GM21526 (cell line): Measurements from ENCODE around the gene PIK3CG.
"Not testable (repeated sequence)": the region's sequence is repeated elsewhere in the genome, so short reads cannot be mapped to it uniquely, and the experiment has no call there.

Source experiments
- ATAC-seq: cut with Tn5 transposase; IDR thresholded peaks from one replicate; pipeline ENCODE4 v1.9.1; 2021; ENCODE audit warnings: moderate library complexity; ENCODE audit not compliant: unreplicated experiment, low FRiP score

PIK3CG gene

DNA sequence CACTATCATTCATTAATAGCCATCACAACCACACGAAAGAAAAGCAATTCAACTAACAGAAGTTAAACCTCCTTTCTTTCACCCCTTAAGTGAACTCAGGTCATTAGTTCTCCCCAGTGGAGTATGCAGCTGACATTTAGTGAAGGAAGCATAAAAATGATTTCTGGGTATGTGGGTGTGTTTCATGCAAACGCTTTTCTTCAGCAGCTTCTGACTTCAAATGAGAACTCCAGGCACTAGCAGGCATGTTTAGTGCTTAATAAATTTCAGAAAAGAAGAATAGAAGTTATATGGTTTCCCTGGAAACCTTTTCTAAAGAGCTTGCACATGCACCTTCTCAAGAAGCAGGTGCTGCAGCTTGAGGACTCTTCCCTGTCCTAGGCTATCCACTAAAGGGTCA lies 62.5 kb downstream of the PIK3CG start:
- no peak for ATAC-seq

DNA sequence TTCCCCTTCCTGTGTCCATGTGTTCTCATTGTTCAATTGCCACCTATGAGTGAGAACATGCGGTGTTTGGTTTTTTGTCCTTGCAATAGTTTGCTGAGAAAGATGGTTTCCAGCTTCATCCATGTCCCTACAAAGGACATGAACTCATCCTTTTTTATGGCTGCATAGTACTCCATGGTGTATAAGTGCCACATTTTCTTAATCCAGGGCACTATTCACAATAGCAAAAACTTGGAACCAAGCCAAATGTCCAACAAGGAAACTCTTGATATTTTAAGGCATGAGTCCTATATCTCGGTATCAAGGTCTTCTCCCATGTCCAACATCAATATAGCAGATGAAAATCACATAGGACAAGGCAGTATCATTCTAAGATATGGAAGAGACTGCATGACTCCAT lies 64.5 kb downstream of the PIK3CG start:
- ATAC-seq = not testable (repeated sequence)

DNA sequence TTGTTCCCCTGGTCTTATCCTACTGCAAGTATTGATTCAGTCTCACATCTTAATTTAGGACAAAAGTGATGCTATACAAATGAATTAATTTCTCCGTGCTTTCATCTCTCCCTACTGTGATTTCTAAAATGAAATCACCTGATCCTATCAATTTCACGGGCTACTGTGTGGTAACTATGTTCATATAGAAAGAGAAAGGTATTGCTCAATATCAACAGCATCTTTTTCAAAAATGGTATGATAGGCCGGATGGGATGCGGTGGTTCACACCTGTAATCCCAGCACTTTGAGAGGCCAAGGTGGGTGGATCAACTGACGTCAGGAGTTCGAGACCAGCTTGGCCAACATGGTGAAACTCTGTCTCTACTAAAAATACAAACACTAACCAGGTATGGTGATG lies 71.2 kb downstream of the PIK3CG start:
- ATAC-seq = no peak

DNA sequence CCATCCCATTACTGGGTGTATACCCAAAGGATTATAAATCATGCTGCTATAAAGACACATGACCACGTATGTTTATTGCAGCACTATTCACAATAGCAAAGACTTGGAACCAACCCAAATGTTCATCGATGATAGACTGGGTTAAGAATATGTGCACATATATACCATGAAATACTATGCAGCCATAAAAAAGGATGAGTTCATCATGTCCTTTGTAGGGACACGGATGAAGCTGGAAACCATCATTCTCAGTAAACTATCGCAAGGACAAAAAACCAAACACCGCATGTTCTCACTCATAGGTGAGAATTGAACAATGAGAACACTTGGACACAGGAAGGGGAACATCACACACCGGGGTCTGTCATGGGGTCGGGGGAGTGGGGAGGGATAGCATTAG lies 73.0 kb downstream of the PIK3CG start:
- not testable (repeated sequence) for ATAC-seq

DNA sequence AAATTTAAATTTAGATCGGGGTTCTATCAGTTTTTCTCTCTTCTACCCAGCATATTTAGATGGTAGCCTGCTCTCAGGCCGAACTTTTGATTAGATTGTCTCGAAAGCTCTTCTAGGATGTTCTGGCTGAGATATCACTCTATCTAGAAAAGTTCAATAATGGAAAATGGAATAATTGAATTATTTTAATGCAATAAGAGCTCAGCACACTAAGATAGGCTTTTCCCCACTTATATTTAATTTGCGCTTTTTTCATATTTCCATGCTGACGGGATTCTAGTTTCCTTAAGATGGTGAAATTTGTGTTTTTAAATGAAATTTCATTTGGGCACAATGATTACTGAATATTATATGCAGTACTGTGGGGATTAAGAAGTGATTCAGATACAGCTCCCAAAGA lies 73.7 kb downstream of the PIK3CG start:
- no peak for ATAC-seq

DNA sequence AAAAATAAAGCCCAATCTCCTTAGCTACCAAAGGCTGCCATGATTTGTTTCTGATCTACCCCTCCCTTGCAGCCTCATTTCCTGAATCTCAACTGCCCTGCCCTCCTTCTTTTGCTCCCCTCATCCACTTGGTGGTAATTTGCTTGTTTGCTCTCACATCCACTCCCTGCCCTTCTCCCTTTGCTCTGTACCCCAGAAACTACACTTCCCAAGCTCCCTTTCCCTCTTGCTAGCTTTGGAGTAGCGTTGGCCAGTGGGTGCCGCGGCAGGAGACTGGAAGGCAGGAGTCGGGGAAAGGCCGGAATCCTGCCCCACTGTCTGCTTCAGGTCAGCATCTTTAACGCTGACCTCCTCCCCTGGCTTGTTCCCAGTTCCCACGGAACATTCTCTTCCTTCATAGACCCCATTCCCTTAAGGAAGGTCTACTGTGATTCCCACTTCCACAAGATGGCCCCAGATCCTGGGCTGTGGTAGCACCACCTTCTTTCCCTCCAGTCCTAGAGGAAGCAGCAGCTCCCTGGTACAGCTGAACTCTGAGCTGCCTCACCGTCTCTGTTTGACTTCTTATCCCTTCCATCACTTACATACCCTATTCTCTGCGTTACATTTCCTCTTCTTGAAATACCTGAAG lies 79.1 kb downstream of the PIK3CG start:
- ATAC-seq = no peak

DNA sequence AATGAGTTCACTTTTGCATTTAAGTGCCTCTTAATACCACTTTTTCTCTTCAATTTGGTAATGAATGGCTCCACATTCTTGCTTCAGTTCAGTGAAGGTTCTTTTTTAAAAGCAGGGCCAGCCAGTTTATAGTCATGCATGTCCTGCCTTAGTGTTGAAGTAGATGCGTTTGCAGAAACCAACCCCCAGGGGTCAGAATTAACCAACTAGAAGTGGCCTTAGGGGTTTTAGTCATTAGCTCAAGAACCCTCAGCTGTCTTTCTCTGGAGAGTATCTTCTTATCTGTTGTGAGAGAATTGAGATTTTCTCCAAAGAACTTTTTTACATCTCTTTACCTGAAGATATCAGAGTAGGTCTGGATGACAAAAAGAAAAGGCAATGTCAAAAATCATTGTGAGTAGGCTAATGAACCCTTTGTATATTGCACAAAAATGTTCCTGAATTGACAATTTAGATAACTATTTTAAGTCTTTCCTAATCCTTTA lies 82.2 kb downstream of the PIK3CG start:
- ATAC-seq = no peak

DNA sequence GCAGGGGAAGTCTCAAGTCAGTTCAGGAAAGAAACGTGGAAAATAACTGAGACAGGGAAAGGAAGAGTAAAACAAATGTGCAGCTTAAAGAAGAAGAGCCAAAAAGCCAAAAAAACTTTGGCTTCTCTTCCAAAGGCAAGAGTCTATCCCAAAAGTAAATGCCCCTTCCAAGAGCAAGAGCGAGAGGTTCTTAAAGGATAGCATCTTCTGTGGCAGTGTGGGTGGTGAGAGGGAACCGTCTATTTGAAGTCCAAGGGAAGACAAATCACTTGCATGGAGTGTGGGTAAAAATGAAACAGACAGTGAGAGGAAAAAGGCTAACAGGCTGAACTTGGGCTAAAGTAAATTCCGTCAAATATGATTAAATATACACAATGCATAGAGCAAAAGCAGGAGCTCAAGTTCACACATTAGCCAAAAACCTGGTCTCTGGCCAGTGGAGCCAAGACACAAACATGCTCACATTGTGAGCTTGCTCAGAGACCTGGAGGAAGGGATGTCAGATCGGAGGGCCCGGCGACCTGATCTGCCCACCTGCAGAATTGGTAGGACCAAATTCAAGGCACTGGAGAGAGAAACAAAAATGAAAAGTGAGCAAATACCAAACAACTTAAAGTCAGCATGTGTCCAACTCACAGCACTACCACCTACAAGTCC lies 87.0 kb downstream of the PIK3CG start:
- no peak for ATAC-seq

DNA sequence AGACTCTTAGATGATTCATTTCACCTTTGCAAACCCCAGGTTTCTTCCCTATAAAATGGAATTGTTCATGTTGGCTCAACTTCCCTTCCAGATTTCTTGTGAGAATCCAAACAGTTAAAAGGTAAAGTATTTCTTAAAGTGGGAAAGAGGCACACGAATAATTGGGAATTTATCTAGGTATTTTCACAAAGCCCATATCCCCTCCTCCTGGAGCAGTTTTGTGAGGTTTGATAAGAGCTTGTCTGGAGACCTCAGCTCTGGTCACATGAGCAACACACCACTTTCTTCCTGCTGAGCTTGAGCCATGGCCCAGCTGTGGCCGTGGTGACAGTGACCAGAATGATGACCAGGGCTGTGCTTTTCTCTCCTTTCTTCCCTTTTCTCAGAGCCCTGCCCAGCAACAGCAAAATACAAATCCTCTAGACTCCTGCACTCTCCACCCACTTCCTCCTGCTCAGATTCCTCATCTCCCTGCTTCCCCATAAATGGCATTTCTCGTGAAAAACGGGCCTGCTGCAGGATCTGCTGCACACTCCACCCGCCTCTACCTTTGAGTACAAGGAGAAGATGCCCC lies 87.7 kb downstream of the PIK3CG start:
- no peak for ATAC-seq

DNA sequence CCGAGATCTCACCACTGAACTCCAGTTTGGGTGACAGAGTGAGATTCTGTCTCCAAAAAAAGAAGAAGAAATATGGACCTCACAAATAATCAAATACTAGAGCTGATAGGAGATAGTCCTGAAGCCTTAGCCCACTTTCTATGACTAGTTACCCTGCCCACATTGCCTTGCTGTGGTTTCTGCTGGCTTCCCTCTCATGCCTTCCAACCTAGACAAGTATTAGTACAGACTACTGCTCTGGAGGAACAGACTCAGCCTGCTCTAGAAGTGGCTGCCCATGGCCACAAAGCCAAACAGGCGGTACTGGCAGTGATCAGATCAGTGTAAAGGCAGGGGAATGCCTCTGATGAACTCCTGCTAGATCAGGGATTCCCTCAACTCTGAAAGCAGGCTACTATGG lies 89.8 kb downstream of the PIK3CG start:
- ATAC-seq = no peak

DNA sequence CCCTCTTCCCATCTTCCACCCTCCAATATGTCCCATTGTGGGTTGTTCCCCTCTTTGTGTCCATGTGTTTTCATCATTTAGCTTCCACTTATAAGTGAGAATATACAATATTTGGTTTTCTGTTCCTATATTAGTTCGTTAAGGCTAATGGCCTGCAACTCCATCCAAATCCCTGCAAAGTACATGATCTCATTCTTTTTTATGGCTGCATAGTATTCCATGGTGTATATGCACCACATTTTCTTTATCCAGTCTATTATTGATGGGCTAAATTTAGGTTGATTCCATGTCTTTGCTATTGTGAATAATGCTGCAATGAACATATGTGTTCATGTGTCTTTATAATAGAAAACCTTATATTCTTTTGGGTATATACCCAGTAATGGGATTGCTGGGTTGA lies 90.8 kb downstream of the PIK3CG start:
- ATAC-seq = not testable (repeated sequence)
